Vagina (tissue), 2 donors: ENCODE data around the gene RACK1. TPM values are rescaled to one million over a fixed set of nuclear protein-coding genes. Genes with fewer than 3 reads are reported as not detected.

Experiments
- DNase-seq, 2 donors: peaks; one replicate each; pipeline ENCODE4 v3.0.0-alpha.2; 2017; ENCODE audit errors: extremely low spot score in 2 of 2
- H3K27ac ChIP-seq: fragments of 200-600 bp; sonication (generic); one replicate; pipeline ENCODE4 v1.5.1; 2019
- H3K27me3 ChIP-seq: fragments of 200-600 bp; sonication (generic); one replicate; pipeline ENCODE4 v1.5.1; 2019
- H3K36me3 ChIP-seq, 2 donors: fragments of 200-600 bp; sonication (generic); one replicate each; pipeline ENCODE4 v1.5.1; 2017 to 2019
- H3K4me1 ChIP-seq: fragments of 200-600 bp; sonication (generic); one replicate; pipeline ENCODE4 v1.5.1; 2019
- H3K4me3 ChIP-seq, 2 donors: fragments of 200-600 bp; sonication (generic); 1 replicate in 1 of 2; 2 replicates in 1 of 2; pipeline ENCODE4 v1.5.1; 2016 to 2019
- H3K9me3 ChIP-seq: fragments of 200-600 bp; sonication (generic); one replicate; pipeline ENCODE4 v1.5.1; 2019
- POLR2A ChIP-seq, 2 donors: fragments of 450-650 bp; IDR thresholded peaks; one replicate each; pipeline ENCODE4 v1.6.1; 2017; ENCODE audit warnings: antibody characterized with exemption in 2 of 2, mild to moderate bottlenecking in 2 of 2, moderate library complexity in 2 of 2
- POLR2AphosphoS5 ChIP-seq, 2 donors: sonication (generic); formaldehyde crosslinking; IDR thresholded peaks; one replicate each; pipeline ENCODE4 v1.9.0; 2017; ENCODE audit warnings: antibody characterized with exemption in 2 of 2, mild to moderate bottlenecking in 2 of 2, low read depth in 1 of 2; ENCODE audit not compliant: insufficient read depth in 1 of 2
- intact Hi-C: fragments of 100-400 bp; cut with DNase I; formaldehyde crosslinking; loops from one replicate; pipeline ENCODE4 v1.15.1; 2023
- total RNA-seq: library from RNA; depleted of rRNA; stranded (reverse); fragments of >200 nt; gene quantifications from one replicate; pipeline ENCODE4 v1.2.3, GENCODE V29; 2016
- TF ChIP-seq, protein P1 (sequence below), 3 experiments: fragments of 450-650 bp in 2 of 3; fragments of 200-600 bp in 1 of 3; sonication (generic) in 1 of 3; IDR thresholded peaks; one replicate each; pipeline ENCODE4 v1.5.1; 2017 to 2019; ENCODE audit warnings: antibody characterized with exemption in 3 of 3, mild to moderate bottlenecking in 2 of 3, moderate library complexity in 2 of 3

Gene RACK1
- total RNA-seq, 1 donor from 2014 or later = 3,043 TPM

DNA sequence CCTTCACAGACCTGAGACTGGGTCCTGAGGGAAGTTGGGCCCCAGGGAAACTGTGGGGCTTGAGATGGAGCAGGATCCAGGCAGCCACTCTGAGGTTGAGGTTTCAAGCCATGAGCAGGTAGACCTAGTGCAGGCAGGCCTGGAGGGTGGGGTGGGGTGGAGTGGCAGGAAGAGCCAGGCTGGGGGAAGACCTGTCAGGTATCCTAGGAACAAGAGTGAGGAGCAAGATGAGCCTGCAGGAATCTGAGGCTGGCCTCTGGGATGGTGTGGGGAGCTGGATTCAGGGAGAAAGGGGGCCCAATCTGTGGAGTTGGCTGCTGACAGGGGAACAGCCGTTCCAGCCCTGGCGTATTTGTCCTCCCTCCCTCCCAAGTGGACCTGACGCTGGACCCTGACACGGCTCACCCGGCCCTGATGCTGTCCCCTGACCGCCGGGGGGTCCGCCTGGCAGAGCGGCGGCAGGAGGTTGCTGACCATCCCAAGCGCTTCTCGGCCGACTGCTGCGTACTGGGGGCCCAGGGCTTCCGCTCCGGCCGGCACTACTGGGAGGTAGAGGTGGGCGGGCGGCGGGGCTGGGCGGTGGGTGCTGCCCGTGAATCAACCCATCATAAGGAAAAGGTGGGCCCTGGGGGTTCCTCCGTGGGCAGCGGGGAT is 9.8 kb downstream of the RACK1 start:
- TF ChIP-seq POLR2A (IDR thresholded peaks at IDR 0.05) (no peak), POLR2AphosphoS5 (IDR thresholded peaks at IDR 0.05; ENCODE audit: insufficient read depth in 1 of 2, low read depth in 1 of 2) (no peak)
- TF ChIP-seq, protein P1, sequence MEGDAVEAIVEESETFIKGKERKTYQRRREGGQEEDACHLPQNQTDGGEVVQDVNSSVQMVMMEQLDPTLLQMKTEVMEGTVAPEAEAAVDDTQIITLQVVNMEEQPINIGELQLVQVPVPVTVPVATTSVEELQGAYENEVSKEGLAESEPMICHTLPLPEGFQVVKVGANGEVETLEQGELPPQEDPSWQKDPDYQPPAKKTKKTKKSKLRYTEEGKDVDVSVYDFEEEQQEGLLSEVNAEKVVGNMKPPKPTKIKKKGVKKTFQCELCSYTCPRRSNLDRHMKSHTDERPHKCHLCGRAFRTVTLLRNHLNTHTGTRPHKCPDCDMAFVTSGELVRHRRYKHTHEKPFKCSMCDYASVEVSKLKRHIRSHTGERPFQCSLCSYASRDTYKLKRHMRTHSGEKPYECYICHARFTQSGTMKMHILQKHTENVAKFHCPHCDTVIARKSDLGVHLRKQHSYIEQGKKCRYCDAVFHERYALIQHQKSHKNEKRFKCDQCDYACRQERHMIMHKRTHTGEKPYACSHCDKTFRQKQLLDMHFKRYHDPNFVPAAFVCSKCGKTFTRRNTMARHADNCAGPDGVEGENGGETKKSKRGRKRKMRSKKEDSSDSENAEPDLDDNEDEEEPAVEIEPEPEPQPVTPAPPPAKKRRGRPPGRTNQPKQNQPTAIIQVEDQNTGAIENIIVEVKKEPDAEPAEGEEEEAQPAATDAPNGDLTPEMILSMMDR (IDR thresholded peaks at IDR 0.05) = no peak
- intact Hi-C loops = no loop called here
- Histone ChIP-seq H3K36me3 (peaks cover 2 to 81% of the 10 kb centered on the region in 2 donors), H3K27me3 (no peaks in the 10 kb centered on the region), H3K9me3 (no peaks in the 10 kb centered on the region), H3K4me3 (no peak overlapping the region), H3K27ac (no peak overlapping the region), H3K4me1 (no peaks in the 10 kb centered on the region)
- no peak for DNase-seq

DNA sequence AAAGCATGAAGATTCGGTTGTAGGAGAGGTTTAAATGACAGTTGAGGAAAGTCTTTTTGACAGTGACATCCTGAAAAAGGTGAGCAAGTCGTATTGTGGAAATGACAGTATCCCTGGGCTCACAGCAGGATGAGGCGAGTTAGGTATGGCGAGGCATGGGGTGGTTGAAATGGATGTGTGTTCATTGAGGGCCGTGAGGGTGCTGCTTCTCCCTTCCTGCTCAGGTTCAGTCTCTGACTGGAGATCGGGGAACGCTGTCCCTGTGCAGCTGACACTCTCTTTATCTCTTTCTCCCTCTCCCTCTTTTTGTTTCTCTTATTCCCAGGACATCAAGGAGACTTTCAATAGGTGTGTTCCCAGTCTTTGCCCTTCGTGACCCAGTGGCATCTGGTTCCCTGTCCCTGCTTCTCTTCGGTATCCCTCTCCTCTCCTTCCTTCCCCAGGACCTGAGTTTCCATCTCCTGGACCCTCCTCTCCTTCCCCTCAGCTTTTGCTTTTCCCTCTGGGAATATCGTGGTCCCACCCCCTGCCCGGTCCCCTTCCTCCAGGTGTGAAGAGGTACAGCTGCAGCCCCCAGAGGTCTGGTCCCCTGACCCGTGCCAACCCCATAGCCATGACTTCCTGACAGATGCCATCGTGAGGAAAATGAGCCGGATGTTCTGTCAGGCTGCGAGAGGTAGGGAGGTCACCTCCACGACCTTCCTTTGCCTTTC is 10.5 kb downstream of the RACK1 start:
- Histone ChIP-seq H3K27ac (no peak overlapping the region), H3K4me3 (no peak overlapping the region), H3K4me1 (no peaks in the 10 kb centered on the region), H3K9me3 (no peaks in the 10 kb centered on the region), H3K36me3 (peaks cover 0 to 74% of the 10 kb centered on the region in 2 donors), H3K27me3 (no peaks in the 10 kb centered on the region)
- intact Hi-C loops = no loop called here
- TF ChIP-seq, protein P1 (IDR thresholded peaks at IDR 0.05) = no peak
- TF ChIP-seq POLR2AphosphoS5 (IDR thresholded peaks at IDR 0.05; ENCODE audit: insufficient read depth in 1 of 2, low read depth in 1 of 2) = no peak
- TF ChIP-seq POLR2A (IDR thresholded peaks at IDR 0.05) = no peak
- DNase-seq = no peak

GRCh38 chr5:181232593-181232992 is 11.1 kb downstream of the RACK1 start:
- intact Hi-C loops = no loop called here
- H3K9me3 ChIP-seq = no peaks in the 10 kb centered on the region
- no peaks in the 10 kb centered on the region for H3K27me3 ChIP-seq
- no peaks in the 10 kb centered on the region for H3K4me1 ChIP-seq
- H3K4me3 ChIP-seq = no peak overlapping the region
- no peak overlapping the region for H3K27ac ChIP-seq
- DNase-seq = no peak
- TF ChIP-seq, protein P1 (IDR thresholded peaks at IDR 0.05) = no peak
- TF ChIP-seq POLR2AphosphoS5 (IDR thresholded peaks at IDR 0.05; ENCODE audit: insufficient read depth in 1 of 2, low read depth in 1 of 2) = no peak
- no peak for TF ChIP-seq POLR2A (IDR thresholded peaks at IDR 0.05)
- H3K36me3 ChIP-seq = peaks cover 0 to 68% of the 10 kb centered on the region in 2 donors

DNA sequence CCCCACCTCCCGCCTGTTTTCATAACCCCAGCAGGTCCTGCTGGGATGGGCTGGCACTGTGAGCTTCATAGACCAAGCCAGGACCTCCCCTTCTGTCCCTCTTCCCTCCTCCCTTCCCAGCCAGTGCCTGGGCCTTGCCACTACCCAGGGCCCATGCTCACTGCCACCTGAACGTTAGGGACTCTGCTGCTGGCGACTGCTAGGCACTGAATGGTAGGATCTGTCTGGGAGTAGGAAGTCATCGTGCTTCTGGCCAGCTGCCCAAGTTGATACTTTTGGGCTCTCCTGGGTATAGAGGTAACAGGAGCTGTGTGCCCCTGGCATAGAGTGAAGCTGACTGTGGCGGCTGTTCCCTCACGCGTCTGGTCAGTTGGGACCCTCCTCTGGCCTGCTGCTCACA is 12.3 kb downstream of the RACK1 start:
- H3K36me3 ChIP-seq = peaks cover 0 to 56% of the 10 kb centered on the region in 2 donors
- H3K27me3 ChIP-seq = no peaks in the 10 kb centered on the region
- no peak for DNase-seq
- H3K9me3 ChIP-seq = no peaks in the 10 kb centered on the region
- intact Hi-C loops = no loop called here
- no peak overlapping the region for H3K27ac ChIP-seq
- no peak overlapping the region for H3K4me3 ChIP-seq
- no peaks in the 10 kb centered on the region for H3K4me1 ChIP-seq
- TF ChIP-seq POLR2AphosphoS5 (IDR thresholded peaks at IDR 0.05; ENCODE audit: insufficient read depth in 1 of 2, low read depth in 1 of 2) = no peak
- TF ChIP-seq, protein P1 (IDR thresholded peaks at IDR 0.05) = no peak
- TF ChIP-seq POLR2A (IDR thresholded peaks at IDR 0.05) = no peak

DNA sequence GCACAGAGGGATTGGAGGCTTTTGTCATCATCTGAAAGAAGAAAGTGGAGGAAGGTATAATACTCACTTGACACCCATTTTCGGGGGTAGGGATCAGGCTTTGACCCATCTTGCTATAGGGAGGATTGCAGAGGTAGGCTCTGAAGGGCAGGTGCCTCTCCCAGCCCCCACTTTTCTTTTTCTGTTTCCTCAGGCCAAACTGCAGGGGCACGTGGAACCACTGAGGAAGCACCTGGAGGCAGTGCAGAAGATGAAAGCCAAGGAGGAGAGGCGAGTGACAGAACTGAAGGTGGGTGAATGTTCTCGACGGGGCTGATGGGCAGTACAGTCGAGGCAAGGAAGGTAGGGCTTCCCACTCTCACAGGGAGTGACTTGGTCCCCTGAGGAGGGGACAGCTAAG is 13.2 kb downstream of the RACK1 start:
- intact Hi-C loops = no loop called here
- Histone ChIP-seq H3K9me3 (no peaks in the 10 kb centered on the region), H3K27me3 (no peaks in the 10 kb centered on the region), H3K27ac (no peak overlapping the region), H3K4me1 (peaks cover 8% of the 10 kb centered on the region), H3K36me3 (peaks cover 0 to 47% of the 10 kb centered on the region in 2 donors), H3K4me3 (no peak overlapping the region)
- DNase-seq = no peak
- TF ChIP-seq, protein P1 (IDR thresholded peaks at IDR 0.05) = no peak
- no peak for TF ChIP-seq POLR2AphosphoS5 (IDR thresholded peaks at IDR 0.05; ENCODE audit: insufficient read depth in 1 of 2, low read depth in 1 of 2)
- no peak for TF ChIP-seq POLR2A (IDR thresholded peaks at IDR 0.05)
